Ishikawa (cell line): ENCODE data around the gene KLHL11.

Experiments
- CEBPB ChIP-seq: IDR thresholded peaks from 2 replicates; pipeline ENCODE4 v1.6.1; 2012
- CREB1 ChIP-seq: IDR thresholded peaks from 2 replicates; pipeline ENCODE4 v1.6.1; 2012; ENCODE audit warnings: low read depth
- EGR1 ChIP-seq: IDR thresholded peaks from 2 replicates; pipeline ENCODE4 v1.6.1; 2012
- EP300 ChIP-seq: IDR thresholded peaks from 2 replicates; pipeline ENCODE4 v1.6.1; 2012; ENCODE audit warnings: borderline replicate concordance
- FOXM1 ChIP-seq: IDR thresholded peaks from 2 replicates; pipeline ENCODE4 v1.6.1; 2012; ENCODE audit warnings: low read depth, borderline replicate concordance
- NFIC ChIP-seq: IDR thresholded peaks from 2 replicates; pipeline ENCODE4 v1.6.1; 2012
- RAD21 ChIP-seq: IDR thresholded peaks from 2 replicates; pipeline ENCODE4 v1.6.1; 2012; ENCODE audit warnings: low read depth
- TAF1 ChIP-seq: IDR thresholded peaks from 2 replicates; pipeline ENCODE4 v1.6.1; 2012; ENCODE audit warnings: low read depth, mild to moderate bottlenecking
- TCF12 ChIP-seq: IDR thresholded peaks from 2 replicates; pipeline ENCODE4 v1.6.1; 2012; ENCODE audit warnings: low read depth
- TEAD4 ChIP-seq: IDR thresholded peaks from 2 replicates; pipeline ENCODE4 v1.6.1; 2012
- YY1 ChIP-seq: IDR thresholded peaks from 2 replicates; pipeline ENCODE4 v1.6.1; 2012; ENCODE audit warnings: low read depth
- ZBTB7A ChIP-seq: IDR thresholded peaks from 2 replicates; pipeline ENCODE4 v1.6.1; 2012; ENCODE audit warnings: low read depth
- TF ChIP-seq, protein P1 (sequence below): IDR thresholded peaks from 2 replicates; pipeline ENCODE4 v1.6.1; 2012; ENCODE audit warnings: low read depth, mild to moderate bottlenecking
- TF ChIP-seq, protein P2 (sequence below): IDR thresholded peaks from 2 replicates; pipeline ENCODE4 v1.6.1; 2012
- TF ChIP-seq, protein P3 (sequence below): IDR thresholded peaks from 2 replicates; pipeline ENCODE4 v1.6.1; 2012

The KLHL11 gene

DNA sequence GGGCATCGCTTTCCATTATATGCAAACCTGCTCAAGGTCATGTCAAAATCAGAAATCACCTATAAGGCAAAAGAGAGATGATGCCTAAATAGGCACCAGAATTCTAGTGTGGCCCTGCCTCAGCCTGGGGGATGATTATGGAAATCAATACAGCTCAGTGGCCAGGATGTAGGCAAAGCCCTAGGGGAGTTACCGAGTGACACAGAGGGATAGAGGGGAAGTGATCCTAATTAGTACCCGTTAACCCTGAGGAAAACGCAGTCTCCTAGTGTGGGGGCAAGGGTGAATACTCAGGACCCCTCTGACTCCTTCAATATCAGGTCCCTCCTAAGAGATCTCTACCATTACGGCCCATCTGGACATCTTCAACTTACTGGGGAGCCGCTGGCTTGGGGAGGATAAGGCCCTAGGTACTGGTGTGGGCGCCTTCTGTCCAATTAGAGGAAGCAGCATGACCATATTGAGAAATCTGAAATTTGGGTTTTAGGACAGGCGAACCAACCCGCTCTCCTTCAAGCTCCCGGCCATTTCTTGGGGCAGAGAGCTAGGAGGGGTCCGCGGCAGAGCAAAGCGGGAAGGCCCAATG is 29.9 kb downstream of the KLHL11 start:
- TF ChIP-seq, protein P1, sequence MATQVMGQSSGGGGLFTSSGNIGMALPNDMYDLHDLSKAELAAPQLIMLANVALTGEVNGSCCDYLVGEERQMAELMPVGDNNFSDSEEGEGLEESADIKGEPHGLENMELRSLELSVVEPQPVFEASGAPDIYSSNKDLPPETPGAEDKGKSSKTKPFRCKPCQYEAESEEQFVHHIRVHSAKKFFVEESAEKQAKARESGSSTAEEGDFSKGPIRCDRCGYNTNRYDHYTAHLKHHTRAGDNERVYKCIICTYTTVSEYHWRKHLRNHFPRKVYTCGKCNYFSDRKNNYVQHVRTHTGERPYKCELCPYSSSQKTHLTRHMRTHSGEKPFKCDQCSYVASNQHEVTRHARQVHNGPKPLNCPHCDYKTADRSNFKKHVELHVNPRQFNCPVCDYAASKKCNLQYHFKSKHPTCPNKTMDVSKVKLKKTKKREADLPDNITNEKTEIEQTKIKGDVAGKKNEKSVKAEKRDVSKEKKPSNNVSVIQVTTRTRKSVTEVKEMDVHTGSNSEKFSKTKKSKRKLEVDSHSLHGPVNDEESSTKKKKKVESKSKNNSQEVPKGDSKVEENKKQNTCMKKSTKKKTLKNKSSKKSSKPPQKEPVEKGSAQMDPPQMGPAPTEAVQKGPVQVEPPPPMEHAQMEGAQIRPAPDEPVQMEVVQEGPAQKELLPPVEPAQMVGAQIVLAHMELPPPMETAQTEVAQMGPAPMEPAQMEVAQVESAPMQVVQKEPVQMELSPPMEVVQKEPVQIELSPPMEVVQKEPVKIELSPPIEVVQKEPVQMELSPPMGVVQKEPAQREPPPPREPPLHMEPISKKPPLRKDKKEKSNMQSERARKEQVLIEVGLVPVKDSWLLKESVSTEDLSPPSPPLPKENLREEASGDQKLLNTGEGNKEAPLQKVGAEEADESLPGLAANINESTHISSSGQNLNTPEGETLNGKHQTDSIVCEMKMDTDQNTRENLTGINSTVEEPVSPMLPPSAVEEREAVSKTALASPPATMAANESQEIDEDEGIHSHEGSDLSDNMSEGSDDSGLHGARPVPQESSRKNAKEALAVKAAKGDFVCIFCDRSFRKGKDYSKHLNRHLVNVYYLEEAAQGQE: no peak
- TF ChIP-seq EGR1: no peak

DNA sequence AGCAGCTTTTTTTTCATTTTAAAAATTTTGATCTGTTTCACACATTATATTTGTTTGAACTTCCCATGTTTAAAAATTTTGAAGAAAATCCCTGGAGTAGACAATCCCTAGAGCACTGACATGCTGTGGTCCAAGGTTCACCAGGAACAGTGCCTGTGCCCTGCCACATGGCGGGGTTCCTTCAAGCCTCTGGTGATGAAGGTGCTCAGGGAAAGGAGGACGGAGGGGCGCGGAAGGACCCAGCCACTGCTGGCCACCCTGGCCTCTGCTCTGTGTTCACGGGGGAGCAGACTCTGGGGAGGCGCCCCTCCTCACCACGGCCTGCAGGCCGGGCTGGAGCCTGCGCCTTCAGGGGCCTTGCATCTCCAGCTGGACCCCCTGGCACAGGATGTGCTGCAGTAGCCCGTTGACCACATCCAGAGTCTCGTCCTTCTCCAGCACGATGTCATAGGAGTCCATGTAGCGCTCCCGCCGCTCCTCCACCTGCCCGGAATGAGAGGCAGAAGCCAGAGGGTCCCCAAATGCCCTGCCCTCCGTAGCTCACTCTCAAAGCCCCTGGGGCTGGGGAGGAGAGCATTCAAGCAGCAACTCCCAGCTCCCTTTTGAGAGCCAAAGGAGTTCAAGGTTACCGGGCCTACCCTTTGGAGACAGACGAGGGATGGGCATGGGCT is 39.9 kb downstream of the KLHL11 start:
- TF ChIP-seq EP300 (no peak), CREB1 (no peak), YY1 (no peak), NFIC (no peak), EGR1 (no peak), FOXM1 (no peak), TAF1 (no peak), ZBTB7A (no peak), TCF12 (no peak), RAD21 (no peak), TEAD4 (no peak), CEBPB (no peak)
- TF ChIP-seq, protein P2, sequence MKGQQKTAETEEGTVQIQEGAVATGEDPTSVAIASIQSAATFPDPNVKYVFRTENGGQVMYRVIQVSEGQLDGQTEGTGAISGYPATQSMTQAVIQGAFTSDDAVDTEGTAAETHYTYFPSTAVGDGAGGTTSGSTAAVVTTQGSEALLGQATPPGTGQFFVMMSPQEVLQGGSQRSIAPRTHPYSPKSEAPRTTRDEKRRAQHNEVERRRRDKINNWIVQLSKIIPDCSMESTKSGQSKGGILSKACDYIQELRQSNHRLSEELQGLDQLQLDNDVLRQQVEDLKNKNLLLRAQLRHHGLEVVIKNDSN: no peak
- TF ChIP-seq, protein P1: no peak

DNA sequence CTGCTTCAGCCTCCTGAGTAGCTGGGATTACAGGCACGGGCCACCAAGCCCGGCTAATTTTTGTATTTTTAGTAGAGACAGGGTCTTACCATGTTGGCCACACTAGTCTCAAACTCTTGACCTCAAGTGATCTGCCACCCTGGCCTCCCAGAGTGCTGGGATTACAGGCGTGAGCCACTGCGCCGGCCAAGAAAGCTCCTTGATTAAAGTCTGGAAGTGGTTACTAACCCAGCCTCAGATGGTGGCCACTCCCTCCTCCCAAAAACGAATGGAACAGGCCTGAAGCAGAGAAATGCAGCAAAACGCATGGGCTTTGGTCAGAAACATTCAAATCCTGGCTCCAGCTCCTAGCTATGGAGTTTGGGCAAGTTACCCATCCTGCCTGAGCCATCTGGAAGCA is 41.1 kb downstream of the KLHL11 start:
- no peak for TF ChIP-seq CEBPB
- TF ChIP-seq, protein P1: no peak
- TF ChIP-seq TCF12: no peak
- TF ChIP-seq, protein P2: no peak
- TF ChIP-seq FOXM1: no peak
- no peak for TF ChIP-seq TAF1
- TF ChIP-seq YY1: no peak
- TF ChIP-seq ZBTB7A: no peak
- no peak for TF ChIP-seq EGR1
- no peak for TF ChIP-seq CREB1
- no peak for TF ChIP-seq NFIC

DNA sequence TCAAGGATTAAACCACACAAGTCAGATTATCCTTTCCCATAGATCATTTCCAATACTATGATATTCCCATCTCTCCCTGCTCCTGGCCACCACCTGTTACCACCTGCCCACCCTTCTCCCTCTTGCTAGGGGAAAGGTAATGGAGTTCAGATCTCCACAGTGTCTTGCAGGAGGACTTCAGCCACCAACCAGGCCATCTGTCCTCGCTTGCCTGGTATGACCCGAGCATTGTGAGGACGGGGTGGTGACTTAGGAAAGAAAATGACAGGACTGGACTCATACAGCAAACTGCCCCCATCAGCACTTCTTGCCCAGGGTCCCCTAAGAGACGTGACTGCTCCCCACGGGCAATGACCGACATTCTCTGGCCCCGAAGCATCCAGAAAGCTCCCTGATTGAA is 41.6 kb downstream of the KLHL11 start:
- no peak for TF ChIP-seq RAD21
- no peak for TF ChIP-seq CEBPB
- TF ChIP-seq YY1: no peak
- TF ChIP-seq, protein P3, sequence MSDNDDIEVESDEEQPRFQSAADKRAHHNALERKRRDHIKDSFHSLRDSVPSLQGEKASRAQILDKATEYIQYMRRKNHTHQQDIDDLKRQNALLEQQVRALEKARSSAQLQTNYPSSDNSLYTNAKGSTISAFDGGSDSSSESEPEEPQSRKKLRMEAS: no peak
- TF ChIP-seq EGR1: no peak
- no peak for TF ChIP-seq TEAD4
- no peak for TF ChIP-seq CREB1
- no peak for TF ChIP-seq TAF1
- no peak for TF ChIP-seq NFIC

DNA sequence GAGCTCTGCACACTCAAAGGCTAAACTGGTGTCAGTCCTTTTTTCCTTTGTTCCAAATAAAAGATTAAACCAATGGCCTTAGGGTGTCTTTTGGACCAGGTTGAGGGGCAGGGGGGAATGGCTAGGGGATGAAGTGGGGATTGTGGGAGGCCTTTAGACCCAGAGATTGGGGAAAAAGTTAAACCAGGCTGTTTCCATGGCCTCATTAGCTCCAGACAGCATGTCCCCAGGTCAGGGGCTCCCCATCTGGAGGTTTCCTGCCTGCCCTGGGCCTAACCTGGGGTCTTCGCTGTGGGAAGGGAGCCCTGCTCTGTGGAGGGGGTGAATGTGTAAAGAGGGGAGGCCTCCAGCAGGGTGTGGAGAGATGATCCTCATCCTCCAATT is 42.1 kb downstream of the KLHL11 start:
- TF ChIP-seq NFIC (no peak), CREB1 (no peak), EP300 (no peak), TCF12 (no peak), ZBTB7A (no peak), CEBPB (no peak), FOXM1 (no peak), RAD21 (no peak)
- TF ChIP-seq, protein P3: no peak
